Bone marrow (tissue), 2 donors: Measurements from ENCODE around the gene SRRM4.

Source experiments
- DNase-seq, 2 donors: peaks; one replicate each; lab custom pipeline; 2025; lab: John Stamatoyannopoulos, UW

Gene SRRM4

GRCh38 chr12:119204671-119205285 lies 223.4 kb downstream of the SRRM4 start:
- no peak for DNase-seq

DNA sequence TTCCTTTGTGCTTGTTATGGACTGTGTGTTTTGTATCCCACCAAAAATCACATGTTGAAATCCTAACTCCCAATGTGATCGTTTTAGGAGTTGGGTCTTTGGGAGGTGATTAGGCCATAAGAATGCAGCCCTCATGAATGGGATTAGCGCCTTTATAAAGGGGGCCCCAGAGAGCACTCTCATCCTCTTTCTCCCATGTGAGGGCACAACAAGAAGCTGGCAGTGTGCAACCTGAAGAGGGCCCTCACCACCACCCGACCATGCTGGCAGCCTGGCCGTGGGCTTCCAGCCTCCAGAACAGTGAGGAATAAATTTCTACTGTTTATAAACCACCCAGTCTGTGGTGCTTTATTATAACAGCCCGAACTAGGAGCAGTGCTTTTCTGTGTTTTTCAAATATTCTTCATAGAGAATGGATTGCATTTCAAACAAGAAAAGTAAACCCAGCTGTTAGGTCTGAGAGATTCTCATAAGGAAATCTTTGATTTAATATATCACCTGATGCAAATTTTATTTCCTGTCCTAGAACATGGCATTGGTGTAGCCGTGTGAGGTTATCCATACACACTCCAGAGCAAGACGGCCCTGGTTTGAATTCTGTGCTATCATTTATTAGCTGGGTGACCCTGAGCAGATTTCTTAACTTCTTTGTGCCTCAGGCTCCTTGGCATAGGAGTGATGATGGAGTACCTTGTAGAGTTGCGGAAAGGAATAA lies 225.2 kb downstream of the SRRM4 start:
- DNase-seq = no peak

- DNase-seq = no peak
Observed at GRCh38 chr12:119207063-119207560, 225.8 kb downstream of the SRRM4 start.

DNA sequence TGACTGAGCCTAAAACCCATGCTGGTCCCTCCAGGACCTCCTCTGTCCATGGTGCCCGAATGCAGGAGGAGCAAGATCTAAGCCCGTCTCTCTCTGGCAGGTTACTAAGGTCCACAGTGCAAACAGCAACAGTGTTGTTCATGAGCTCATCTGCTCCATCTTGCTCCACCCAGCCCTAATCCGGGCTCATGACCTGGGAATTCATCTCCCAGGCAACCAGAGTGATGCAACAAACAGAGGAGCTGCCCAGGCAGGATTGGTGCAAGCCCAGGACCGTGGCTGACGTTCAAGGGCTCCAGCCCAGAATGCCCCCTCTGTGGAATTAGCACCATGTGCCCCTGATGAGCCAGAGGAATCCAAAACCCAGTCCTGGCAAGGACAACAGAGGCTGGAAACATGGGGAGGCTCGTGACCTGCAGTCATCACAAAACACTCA lies 227.3 kb downstream of the SRRM4 start:
- no peak for DNase-seq

- DNase-seq = no peak
Observed at GRCh38 chr12:119211884-119212283, 230.5 kb downstream of the SRRM4 start.
